ENCODE results near the gene SEC22C.
A peak's percentile ranks its signal among the peaks of the same experiment; 100 is the strongest.

- peak; percentile 33 for TF ChIP-seq CTCF (IDR thresholded peaks at IDR 0.05)
- TF ChIP-seq EZH2phosphoT487 (IDR thresholded peaks at IDR 0.05) = no peak
Measured at GRCh38 chr3:42600111-42600957, 18.6 kb upstream of the SEC22C start, which contains the start of gene NKTR.

All from neural progenitor cell (in vitro differentiated cells).